IPS-18a (cell line): ENCODE measurements around the gene PTPN14.

ENCODE experiments used
- H3K27ac ChIP-seq: one replicate; pipeline ENCODE4 v1.5.1; 2013; ENCODE audit warnings: low read length
- H3K27me3 ChIP-seq: one replicate; pipeline ENCODE4 v1.6.1; 2013; ENCODE audit warnings: mild to moderate bottlenecking, low read length; ENCODE audit not compliant: control insufficient read depth, insufficient read depth
- H3K36me3 ChIP-seq: one replicate; pipeline ENCODE4 v1.6.1; 2013; ENCODE audit warnings: low read depth, low read length; ENCODE audit not compliant: control insufficient read depth
- H3K4me1 ChIP-seq: one replicate; pipeline ENCODE4 v1.6.1; 2013; ENCODE audit warnings: low read depth, low read length; ENCODE audit not compliant: control insufficient read depth
- H3K4me3 ChIP-seq: one replicate; pipeline ENCODE4 v1.5.1; 2013; ENCODE audit warnings: low read length
- H3K9ac ChIP-seq: one replicate; pipeline ENCODE4 v1.6.1; 2013; ENCODE audit warnings: mild to moderate bottlenecking, low read length, moderate library complexity
- H3K9me3 ChIP-seq: one replicate; pipeline ENCODE4 v1.6.1; 2013; ENCODE audit warnings: low read depth, low read length; ENCODE audit not compliant: control insufficient read depth

The PTPN14 gene

GRCh38 chr1:214318356-214318755, 233.0 kb downstream of the PTPN14 start:
- H3K9me3 ChIP-seq, result no peaks in the 10 kb centered on the region
- H3K9ac ChIP-seq, result no peak overlapping the region
- H3K4me1 ChIP-seq, result peaks cover 26% of the 10 kb centered on the region
- peaks cover 55% of the 10 kb centered on the region for H3K27me3 ChIP-seq
- no peak overlapping the region for H3K27ac ChIP-seq
- H3K4me3 ChIP-seq, result peak overlapping the region; percentile 31
- H3K36me3 ChIP-seq, result no peaks in the 10 kb centered on the region

DNA sequence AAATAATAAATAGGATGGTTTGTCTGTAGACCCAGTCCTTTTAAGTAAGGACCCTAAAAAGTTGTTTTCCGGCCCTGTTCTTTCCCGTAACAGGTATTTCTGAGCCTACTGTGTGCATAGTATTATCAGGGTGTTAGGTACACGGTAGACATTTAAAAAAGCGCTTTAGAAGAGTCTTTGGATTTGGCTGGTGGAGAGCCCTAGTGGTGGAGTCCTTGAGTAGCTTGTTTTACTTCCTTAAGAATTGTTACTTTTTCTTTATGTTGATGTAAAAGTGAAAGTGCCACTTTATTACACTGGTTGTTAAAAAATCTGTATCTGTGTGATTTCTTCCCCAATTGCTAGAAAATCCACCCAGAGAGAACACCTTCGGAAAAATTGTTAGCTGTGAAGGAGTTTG, 233.7 kb downstream of the PTPN14 start:
- Histone ChIP-seq H3K27ac (no peak overlapping the region), H3K9ac (peak overlapping the region; percentile 28)

GRCh38 chr1:214317300-214317699, 234.1 kb downstream of the PTPN14 start:
- no peaks in the 10 kb centered on the region for H3K9me3 ChIP-seq
- no peaks in the 10 kb centered on the region for H3K36me3 ChIP-seq
- peak overlapping the region; percentile 31 for H3K4me3 ChIP-seq
- peaks cover 62% of the 10 kb centered on the region for H3K27me3 ChIP-seq
- peaks cover 28% of the 10 kb centered on the region for H3K4me1 ChIP-seq
- H3K27ac ChIP-seq, result no peak overlapping the region
- H3K9ac ChIP-seq, result peak overlapping the region; percentile 28

More for the DNA sequence above, 233.7 kb downstream of the PTPN14 start:
- no peaks in the 10 kb centered on the region for H3K9me3 ChIP-seq
- H3K4me3 ChIP-seq, result peak overlapping the region; percentile 31
- H3K4me1 ChIP-seq, result peaks cover 26% of the 10 kb centered on the region
- peaks cover 59% of the 10 kb centered on the region for H3K27me3 ChIP-seq
- H3K36me3 ChIP-seq, result no peaks in the 10 kb centered on the region

GRCh38 chr1:214316593-214316992, 234.8 kb downstream of the PTPN14 start:
- Histone ChIP-seq H3K36me3 (no peaks in the 10 kb centered on the region), H3K9ac (peak overlapping the region; percentile 24), H3K4me3 (peak overlapping the region; percentile 31), H3K4me1 (peaks cover 35% of the 10 kb centered on the region), H3K9me3 (no peaks in the 10 kb centered on the region), H3K27ac (no peak overlapping the region), H3K27me3 (peaks cover 68% of the 10 kb centered on the region)

GRCh38 chr1:214314178-214314843, 237.1 kb downstream of the PTPN14 start:
- Histone ChIP-seq H3K4me3 (no peak overlapping the region), H3K9ac (no peak overlapping the region), H3K36me3 (no peaks in the 10 kb centered on the region), H3K27ac (no peak overlapping the region), H3K4me1 (peaks cover 34% of the 10 kb centered on the region), H3K9me3 (no peaks in the 10 kb centered on the region), H3K27me3 (peaks cover 65% of the 10 kb centered on the region)

GRCh38 chr1:214312530-214313051, 238.8 kb downstream of the PTPN14 start:
- Histone ChIP-seq H3K27me3 (peaks cover 48% of the 10 kb centered on the region), H3K4me1 (peaks cover 16% of the 10 kb centered on the region), H3K9ac (no peak overlapping the region), H3K36me3 (no peaks in the 10 kb centered on the region), H3K27ac (no peak overlapping the region), H3K9me3 (no peaks in the 10 kb centered on the region), H3K4me3 (no peak overlapping the region)

DNA sequence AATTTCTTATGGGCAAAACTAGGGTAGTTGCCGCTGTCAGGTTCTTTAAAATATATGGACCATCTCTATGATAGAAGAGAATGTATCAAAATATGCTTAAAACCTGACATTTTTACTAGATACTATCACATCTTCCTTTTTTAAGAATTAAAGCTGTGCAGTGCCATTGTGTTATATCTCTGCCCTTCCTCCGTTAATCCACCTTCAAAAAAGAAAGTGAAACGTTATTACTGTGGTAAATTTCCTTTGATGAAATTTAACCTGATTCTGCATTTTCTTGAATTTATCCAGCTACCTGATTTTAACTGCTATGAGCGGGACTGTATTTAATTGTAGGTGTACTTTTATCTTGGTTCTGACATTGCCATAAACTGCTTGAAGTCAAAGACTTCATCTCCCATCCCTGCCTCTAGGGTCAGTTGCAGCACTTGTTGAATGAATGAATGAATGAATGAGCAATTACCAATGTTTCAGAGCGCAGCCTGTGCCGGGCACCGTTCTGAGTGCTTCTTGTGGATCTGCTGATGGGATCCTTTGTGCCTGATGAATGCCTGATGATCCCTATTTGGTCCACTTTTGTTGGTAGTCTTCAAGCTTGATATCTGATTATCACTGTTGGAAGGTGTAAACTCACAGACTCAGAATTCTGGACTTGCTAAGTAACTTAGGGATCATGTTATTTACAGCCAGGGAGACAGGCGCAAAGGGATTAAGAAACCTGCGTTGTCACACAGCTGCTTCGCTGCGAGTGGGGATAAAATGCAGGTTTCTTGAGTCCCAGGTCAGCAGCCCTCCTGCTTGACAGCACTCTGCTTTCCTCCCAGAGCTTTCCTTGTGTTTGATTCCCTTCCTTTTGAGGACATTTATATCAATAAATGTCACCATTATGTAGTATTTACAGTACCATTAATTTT, 240.4 kb downstream of the PTPN14 start:
- Histone ChIP-seq H3K27ac (no peak overlapping the region), H3K4me1 (peaks cover 11% of the 10 kb centered on the region), H3K9me3 (no peaks in the 10 kb centered on the region), H3K9ac (no peak overlapping the region), H3K36me3 (no peaks in the 10 kb centered on the region), H3K4me3 (no peak overlapping the region), H3K27me3 (peaks cover 45% of the 10 kb centered on the region)

- Histone ChIP-seq H3K27ac (no peak overlapping the region), H3K4me3 (no peak overlapping the region), H3K27me3 (peaks cover 35% of the 10 kb centered on the region), H3K9me3 (no peaks in the 10 kb centered on the region), H3K9ac (no peak overlapping the region), H3K36me3 (no peaks in the 10 kb centered on the region), H3K4me1 (peaks cover 11% of the 10 kb centered on the region)
Measured at GRCh38 chr1:214310010-214310409, 241.4 kb downstream of the PTPN14 start.

GRCh38 chr1:214306269-214306668, 245.1 kb downstream of the PTPN14 start:
- H3K36me3 ChIP-seq, result no peaks in the 10 kb centered on the region
- H3K9me3 ChIP-seq, result no peaks in the 10 kb centered on the region
- no peak overlapping the region for H3K9ac ChIP-seq
- no peak overlapping the region for H3K4me3 ChIP-seq
- no peak overlapping the region for H3K27ac ChIP-seq
- H3K4me1 ChIP-seq, result peaks cover 3% of the 10 kb centered on the region
- H3K27me3 ChIP-seq, result peaks cover 7% of the 10 kb centered on the region

GRCh38 chr1:214305164-214305751, 246.1 kb downstream of the PTPN14 start:
- H3K9me3 ChIP-seq, result no peaks in the 10 kb centered on the region

DNA sequence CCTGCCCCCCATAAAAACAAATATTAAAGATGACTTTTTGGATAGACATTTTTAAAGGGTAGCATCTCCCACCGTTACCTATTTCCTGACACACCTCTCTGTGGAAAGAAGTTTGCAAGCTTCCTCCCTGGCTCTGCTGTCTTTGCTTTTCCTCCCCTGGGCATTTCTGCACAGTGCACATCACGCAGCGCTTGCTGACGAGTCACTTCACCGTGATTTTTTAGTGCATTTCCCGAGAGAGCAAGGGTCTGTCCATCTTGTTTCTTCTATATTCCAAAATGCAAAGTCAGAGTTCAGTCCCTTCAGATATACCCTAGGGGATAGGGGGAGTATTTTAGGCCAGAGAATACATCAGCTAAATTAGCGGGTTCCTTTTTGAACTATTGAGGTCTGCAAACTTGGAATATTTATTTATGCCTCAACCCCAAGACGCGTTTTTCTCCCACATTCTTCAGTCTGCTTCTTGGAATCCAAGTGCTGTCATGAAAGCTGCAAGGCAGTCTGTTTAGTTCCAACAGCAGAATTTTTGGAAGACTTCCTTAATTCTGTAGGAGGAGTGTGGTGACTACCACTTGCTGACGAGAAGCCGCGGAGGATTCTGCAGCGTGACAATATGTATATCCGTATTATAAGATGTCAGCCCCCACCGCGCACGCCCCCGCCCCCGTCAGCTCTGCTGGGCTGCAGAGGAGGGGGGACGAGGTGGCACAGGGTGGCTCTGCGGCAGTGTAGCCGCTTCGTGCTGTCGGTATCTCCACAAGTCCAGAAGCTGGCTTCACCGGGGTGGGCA, 248.1 kb downstream of the PTPN14 start:
- H3K9ac ChIP-seq, result no peak overlapping the region
- H3K4me1 ChIP-seq, result peaks cover 3% of the 10 kb centered on the region
- H3K4me3 ChIP-seq, result no peak overlapping the region
- no peaks in the 10 kb centered on the region for H3K36me3 ChIP-seq
- no peaks in the 10 kb centered on the region for H3K9me3 ChIP-seq
- H3K27me3 ChIP-seq, result no peaks in the 10 kb centered on the region
- H3K27ac ChIP-seq, result no peak overlapping the region

More at GRCh38 chr1:214305164-214305751, 246.1 kb downstream of the PTPN14 start:
- no peaks in the 10 kb centered on the region for H3K36me3 ChIP-seq
- peaks cover 3% of the 10 kb centered on the region for H3K4me1 ChIP-seq
- H3K27ac ChIP-seq, result no peak overlapping the region
- no peak overlapping the region for H3K4me3 ChIP-seq
- H3K27me3 ChIP-seq, result no peaks in the 10 kb centered on the region
- H3K9ac ChIP-seq, result no peak overlapping the region
